GM12878 (cell line): Measurements from ENCODE around the gene FUCA2. TPM values are rescaled to one million over a fixed set of nuclear protein-coding genes. Genes with fewer than 3 reads are reported as not detected.
A peak's percentile ranks its signal among the peaks of the same experiment; 100 is the strongest.

ENCODE experiments used
- ATAC-seq: fragments of 200-7000 bp; cut with Tn5 transposase; 3 replicates; pipeline ENCODE4 v1.9.1; 2020; ENCODE audit warnings: mild to moderate bottlenecking, moderate library complexity
- BruUV-seq: library from RNA; stranded (reverse); fragments of 400-500 nt; replicated peaks from 2 replicates; lab custom pipeline; 2021; lab: Mats Ljungman, UMichigan
- CTCF ChIA-PET: fragments of 300-600 bp; sonication (Branson Sonifier 250); formaldehyde crosslinking; extraction: SDS; loops from one replicate; lab custom pipeline; 2021; ENCODE audit warnings: inconsistent platforms; lab: Yijun Ruan, JAX
- POLR2A ChIA-PET: fragments of 350-600 bp; formaldehyde crosslinking; extraction: SDS; loops from one replicate; lab custom pipeline; 2021; ENCODE audit warnings: inconsistent platforms; lab: Charles Lee
- RAD21 ChIA-PET: fragments of 300-600 bp; sonication (Branson Sonifier 250); formaldehyde crosslinking; loops from one replicate; lab custom pipeline; 2023; ENCODE audit warnings: antibody characterized with exemption; ENCODE audit not compliant: unreplicated experiment; lab: Charles Lee
- SMC1A ChIA-PET: fragments of 300-600 bp; sonication (Branson Sonifier 250); formaldehyde crosslinking; loops from one replicate; lab custom pipeline; 2023; ENCODE audit not compliant: unreplicated experiment, uncharacterized antibody; lab: Charles Lee
- DNase-seq: peaks from one replicate; pipeline ENCODE4 v3.0.0-alpha.2; 2011; ENCODE audit warnings: low read depth, low spot score
- FAIRE-seq: peaks from 3 replicates; lab custom pipeline; 2011; peaks lifted over from hg19 to GRCh38; lab: Jason Lieb, UNC
- H2AFZ ChIP-seq: 2 replicates; pipeline ENCODE4 v1.6.0; 2011; ENCODE audit warnings: low read depth, low read length, control low read depth; ENCODE audit not compliant: control insufficient read depth
- H3K27ac ChIP-seq: 2 replicates; pipeline ENCODE4 v1.5.1; 2011; ENCODE audit warnings: control low read depth; ENCODE audit not compliant: control insufficient read depth, insufficient read depth
- H3K27me3 ChIP-seq, 2 experiments: replicated peaks in 1 of 2; 2 replicates each; pipeline versions ENCODE4 v1.6.0 to v1.6.1; 2011; ENCODE audit warnings: low read length in 1 of 2; ENCODE audit not compliant: control insufficient read depth in 2 of 2, insufficient read depth in 2 of 2
- H3K36me3 ChIP-seq, 2 experiments: 2 replicates each; pipeline ENCODE4 v1.5.1; 2011; ENCODE audit warnings: low read length in 1 of 2; ENCODE audit not compliant: control insufficient read depth in 2 of 2, insufficient read depth in 2 of 2
- H3K4me1 ChIP-seq: 2 replicates; pipeline ENCODE4 v1.6.1; 2011; ENCODE audit warnings: mild to moderate bottlenecking, low read length, moderate library complexity, mixed read lengths; ENCODE audit not compliant: control insufficient read depth, insufficient read depth
- H3K4me2 ChIP-seq: 2 replicates; pipeline ENCODE4 v1.6.0; 2011; ENCODE audit warnings: control low read depth; ENCODE audit not compliant: control insufficient read depth, insufficient read depth
- H3K4me3 ChIP-seq: fragments of 200-600 bp; sonication (generic); 2 replicates; pipeline ENCODE4 v1.5.1; 2016
- H3K79me2 ChIP-seq: 2 replicates; pipeline ENCODE4 v1.6.0; 2011; ENCODE audit warnings: low read length; ENCODE audit not compliant: control insufficient read depth, insufficient read depth
- H3K9ac ChIP-seq: 2 replicates; pipeline ENCODE4 v1.8.0; 2011; ENCODE audit warnings: low read length, control low read depth, mixed read lengths; ENCODE audit not compliant: control insufficient read depth, insufficient read depth
- H3K9me3 ChIP-seq: replicated peaks from 3 replicates; pipeline ENCODE4 v1.5.1; 2011; ENCODE audit warnings: mild to moderate bottlenecking, low read length; ENCODE audit not compliant: control insufficient read depth, insufficient read depth
- H4K20me1 ChIP-seq: 2 replicates; pipeline ENCODE4 v1.6.0; 2011; ENCODE audit not compliant: control insufficient read depth, insufficient read depth
- BCL11A ChIP-seq: IDR thresholded peaks from 2 replicates; pipeline ENCODE4 v1.6.1; 2011; ENCODE audit warnings: low read depth, low read length
- CHD1 ChIP-seq: IDR thresholded peaks from 2 replicates; pipeline ENCODE4 v1.6.1; 2012; ENCODE audit warnings: low read depth, low read length, improper control_type of control experiment
- CHD2 ChIP-seq: IDR thresholded peaks from 2 replicates; pipeline ENCODE4 v1.6.1; 2011; ENCODE audit warnings: low read depth, low read length, improper control_type of control experiment, borderline replicate concordance
- EGR1 ChIP-seq, 2 experiments: IDR thresholded peaks; 1 replicate in 1 of 2; 2 replicates in 1 of 2; pipeline ENCODE4 v1.6.1; 2011 to 2012; ENCODE audit warnings: low read depth in 2 of 2, low read length in 2 of 2, borderline replicate concordance in 1 of 2, mild to moderate bottlenecking in 1 of 2, moderate library complexity in 1 of 2
- KAT2A ChIP-seq: conservative IDR thresholded peaks from 2 replicates; pipeline ENCODE4 v1.6.1; 2011; ENCODE audit warnings: low read depth, low read length; ENCODE audit not compliant: control insufficient read depth
- NR2C1 ChIP-seq: fragments of 450-650 bp; IDR thresholded peaks from 2 replicates; pipeline ENCODE4 v1.6.1; 2017; ENCODE audit warnings: antibody characterized with exemption, mild to moderate bottlenecking, moderate library complexity
- POLR2AphosphoS5 ChIP-seq: IDR thresholded peaks from 2 replicates; pipeline ENCODE4 v1.6.1; 2011; ENCODE audit warnings: mild to moderate bottlenecking, low read length, inconsistent platforms
- RAD21 ChIP-seq: IDR thresholded peaks from 2 replicates; pipeline ENCODE4 v1.6.1; 2011; ENCODE audit warnings: mild to moderate bottlenecking, low read depth, low read length, moderate library complexity; ENCODE audit not compliant: insufficient read depth
- RUNX3 ChIP-seq: IDR thresholded peaks from 2 replicates; pipeline ENCODE4 v1.6.1; 2012; ENCODE audit warnings: low read length, inconsistent platforms
- SIX5 ChIP-seq: IDR thresholded peaks from 2 replicates; pipeline ENCODE4 v1.6.1; 2011; ENCODE audit warnings: mild to moderate bottlenecking, low read depth, low read length, moderate library complexity; ENCODE audit not compliant: severe bottlenecking
- SREBF1 ChIP-seq: IDR thresholded peaks from 2 replicates; pipeline ENCODE4 v1.6.1; 2012; ENCODE audit warnings: mild to moderate bottlenecking, low read length
- TCF3 ChIP-seq: IDR thresholded peaks from 2 replicates; pipeline ENCODE4 v1.6.1; 2012; ENCODE audit warnings: low read depth, mild to moderate bottlenecking, low read length, borderline replicate concordance; ENCODE audit not compliant: insufficient read depth
- WGBS: methylation state at CpG from one replicate; pipeline ENCODE4 v1.1.6; 2016; ENCODE audit warnings: low lambda C conversion rate; ENCODE audit not compliant: insufficient replicate concordance, insufficient coverage; ENCODE audit errors: missing lambda C conversion rate; 5-methylcytosine and 5-hydroxymethylcytosine counted together
- in situ Hi-C: fragments of 300-500 bp; cut with MboI; formaldehyde crosslinking; loops from 9 replicates; pipeline ENCODE4 v1.14.3; 2018; ENCODE audit warnings: mixed read lengths
- intact Hi-C: fragments of 100-400 bp; cut with micrococcal nuclease; formaldehyde crosslinking; loops from one replicate; pipeline ENCODE4 v1.14.2; 2022; ENCODE audit not compliant: unreplicated experiment
- polyA plus RNA-seq, 11 experiments: library from polyadenylated mRNA; depleted of rRNA in 4 of 11; unstranded in 6 of 11; stranded (reverse) in 5 of 11; fragments of >200 nt; fragmentation: Nextera tagmentation in 4 of 11; fragmentation: Illumina TruSeq in 1 of 11; extraction: Ambion mirVana in 4 of 11; extraction: Trizol in 1 of 11; gene quantifications; 1 replicate in 1 of 11; 2 replicates in 10 of 11; pipeline versions ENCODE4 v1.2.1 to v1.2.3, GENCODE V29; 2011 to 2016; ENCODE audit warnings: inconsistent platforms in 2 of 11, missing spikeins in 2 of 11, low read depth in 1 of 11
- total RNA-seq, 4 experiments: library from RNA; depleted of rRNA in 3 of 4; stranded (reverse); fragments of >200 nt in 3 of 4; fragmentation: Illumina TruSeq in 1 of 4; extraction: Trizol in 1 of 4; gene quantifications; 2 replicates each; pipeline versions ENCODE4 v1.2.1 to v1.2.3, GENCODE V29; 2013 to 2021
- TF ChIP-seq, protein P1 (sequence below): IDR thresholded peaks from 2 replicates; pipeline ENCODE4 v1.6.1; 2011; ENCODE audit warnings: borderline replicate concordance, low read depth, mild to moderate bottlenecking, moderate library complexity, low read length; ENCODE audit not compliant: insufficient read depth, poor library complexity, severe bottlenecking
- TF ChIP-seq, protein P2 (sequence below): IDR thresholded peaks from 2 replicates; pipeline ENCODE4 v1.6.1; 2011; ENCODE audit warnings: low read depth, low read length, improper control_type of control experiment, borderline replicate concordance
- TF ChIP-seq, protein P3 (sequence below): IDR thresholded peaks from 2 replicates; pipeline ENCODE4 v1.6.1; 2011; ENCODE audit warnings: borderline replicate concordance, low read depth, mild to moderate bottlenecking, moderate library complexity, mixed read lengths, low read length; ENCODE audit not compliant: insufficient read depth; ENCODE audit errors: extremely low read length

The FUCA2 gene
- total and polyA plus RNA-seq, 10 of the 15 experiments (the other 5 are each of a cell fraction or from before 2014, with no cell fraction given) = 5.7 to 36.2 (median 21.5) TPM

DNA sequence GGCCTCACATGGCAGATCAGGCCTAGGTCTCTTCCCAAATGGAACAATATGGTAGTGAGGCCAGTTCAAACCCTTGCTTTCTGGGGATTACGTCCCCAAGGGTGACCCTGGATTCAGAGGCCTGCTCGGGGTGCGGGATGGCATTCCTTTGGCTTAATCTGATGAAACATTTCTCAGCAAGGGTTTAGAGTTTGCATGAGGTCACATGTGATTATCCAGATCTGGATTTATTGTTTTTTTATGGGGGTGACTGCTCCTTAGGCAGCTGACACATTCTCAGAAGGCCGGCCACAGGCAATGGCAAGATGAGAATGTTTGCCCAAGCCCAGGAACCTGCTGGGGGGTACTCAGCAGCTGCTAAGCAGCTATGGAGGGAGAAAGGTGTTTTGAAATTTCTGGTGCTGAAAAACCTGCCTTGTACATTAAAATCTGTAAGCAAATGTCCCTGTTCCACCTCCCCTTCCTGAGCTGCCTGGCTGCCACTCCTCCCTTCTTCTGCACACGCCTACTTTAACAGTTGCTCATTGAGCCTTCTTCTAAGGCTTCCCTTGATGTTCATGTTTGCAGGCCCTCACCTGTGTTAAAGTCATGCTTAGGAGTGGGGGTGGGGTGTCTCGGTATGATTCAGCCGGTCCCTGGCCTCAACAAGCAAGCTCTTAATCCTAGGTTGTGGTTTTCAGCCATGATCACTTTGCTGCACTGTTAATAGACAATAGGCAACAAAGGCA lies 37.9 kb upstream of the FUCA2 start (continued):
- no peak for TF ChIP-seq KAT2A
- TF ChIP-seq RAD21 = peak; percentile 31; the same call in 1 of the 2 replicates
- TF ChIP-seq RUNX3 = peak; percentile 98
- 0 out of 2 replicates have a peak, but pooled peaks have one; percentile 74 for TF ChIP-seq TCF3
- peak; percentile 66; the same call in 1 of the 2 replicates for TF ChIP-seq BCL11A

DNA sequence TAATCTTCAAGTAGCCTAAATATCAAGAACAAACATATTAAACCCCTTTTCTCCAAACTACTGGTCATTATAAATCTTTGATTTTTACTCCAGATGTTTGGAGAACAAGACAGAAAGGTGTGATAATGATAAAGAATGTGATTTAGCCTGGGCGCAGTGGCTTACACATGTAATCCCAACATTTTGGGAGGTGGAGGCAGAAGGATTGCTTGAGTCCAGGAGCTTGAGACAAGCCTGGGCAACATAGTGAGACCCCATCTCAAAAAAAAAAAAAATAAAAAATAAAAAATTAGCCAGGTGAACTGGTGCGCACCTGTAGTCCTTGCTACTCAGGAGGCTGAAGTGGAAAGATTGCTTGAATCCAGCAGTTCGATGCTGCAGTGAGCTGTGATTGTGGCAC lies 35.1 kb upstream of the FUCA2 start:
- Histone ChIP-seq H3K79me2 (no peaks in the 10 kb centered on the region; the same call in 1 of the 2 replicates), H3K4me1 (peaks cover 42% of the 10 kb centered on the region), H3K4me3 (no peak overlapping the region), H3K27ac (no peak overlapping the region), H3K27me3 (no peaks in the 10 kb centered on the region), H3K36me3 (no peaks in the 10 kb centered on the region; a peak in 1 of 4 replicates), H2AFZ (no peak overlapping the region), H3K9me3 (no peaks in the 10 kb centered on the region), H3K9ac (no peak overlapping the region), H4K20me1 (no peaks in the 10 kb centered on the region), H3K4me2 (no peak overlapping the region)
- DNase-seq (no peak), FAIRE-seq (no peak), ATAC-seq (no peak)
- ChIA-PET CTCF (interaction anchor here (3.5 kb wide), 1 partner anchor 34 kb away, joined by 16 read pairs; the partner anchor contains the start of gene FUCA2), POLR2A (no interaction called here), SMC1A (interaction anchor here (1.2 to 1.3 kb wide), 2 partner anchors 9 to 25 kb away, joined by 3 to 4 read pairs; no protein-coding TSS in a partner anchor), RAD21 (no interaction called here)
- in situ Hi-C loops = no loop called here
- no TSS peak for BruUV-seq
- WGBS = 83% methylated on average over 2 of the region's 3 CpGs
- intact Hi-C loops = no loop called here
- TF ChIP-seq SREBF1 = no peak
- TF ChIP-seq SIX5 = no peak
- no peak for TF ChIP-seq CHD2
- no peak for TF ChIP-seq CHD1
- TF ChIP-seq NR2C1 = no peak
- TF ChIP-seq, protein P1, sequence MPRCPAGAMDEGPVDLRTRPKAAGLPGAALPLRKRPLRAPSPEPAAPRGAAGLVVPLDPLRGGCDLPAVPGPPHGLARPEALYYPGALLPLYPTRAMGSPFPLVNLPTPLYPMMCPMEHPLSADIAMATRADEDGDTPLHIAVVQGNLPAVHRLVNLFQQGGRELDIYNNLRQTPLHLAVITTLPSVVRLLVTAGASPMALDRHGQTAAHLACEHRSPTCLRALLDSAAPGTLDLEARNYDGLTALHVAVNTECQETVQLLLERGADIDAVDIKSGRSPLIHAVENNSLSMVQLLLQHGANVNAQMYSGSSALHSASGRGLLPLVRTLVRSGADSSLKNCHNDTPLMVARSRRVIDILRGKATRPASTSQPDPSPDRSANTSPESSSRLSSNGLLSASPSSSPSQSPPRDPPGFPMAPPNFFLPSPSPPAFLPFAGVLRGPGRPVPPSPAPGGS = no peak
- no peak for TF ChIP-seq RUNX3
- TF ChIP-seq POLR2AphosphoS5 = no peak
- TF ChIP-seq, protein P2, sequence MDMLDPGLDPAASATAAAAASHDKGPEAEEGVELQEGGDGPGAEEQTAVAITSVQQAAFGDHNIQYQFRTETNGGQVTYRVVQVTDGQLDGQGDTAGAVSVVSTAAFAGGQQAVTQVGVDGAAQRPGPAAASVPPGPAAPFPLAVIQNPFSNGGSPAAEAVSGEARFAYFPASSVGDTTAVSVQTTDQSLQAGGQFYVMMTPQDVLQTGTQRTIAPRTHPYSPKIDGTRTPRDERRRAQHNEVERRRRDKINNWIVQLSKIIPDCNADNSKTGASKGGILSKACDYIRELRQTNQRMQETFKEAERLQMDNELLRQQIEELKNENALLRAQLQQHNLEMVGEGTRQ = no peak
- no peak for TF ChIP-seq EGR1 (IDR thresholded peaks at IDR 0.05; ENCODE audit: borderline replicate concordance in 1 of 2, low read depth in 2 of 2, low read length in 2 of 2)
- TF ChIP-seq, protein P3, sequence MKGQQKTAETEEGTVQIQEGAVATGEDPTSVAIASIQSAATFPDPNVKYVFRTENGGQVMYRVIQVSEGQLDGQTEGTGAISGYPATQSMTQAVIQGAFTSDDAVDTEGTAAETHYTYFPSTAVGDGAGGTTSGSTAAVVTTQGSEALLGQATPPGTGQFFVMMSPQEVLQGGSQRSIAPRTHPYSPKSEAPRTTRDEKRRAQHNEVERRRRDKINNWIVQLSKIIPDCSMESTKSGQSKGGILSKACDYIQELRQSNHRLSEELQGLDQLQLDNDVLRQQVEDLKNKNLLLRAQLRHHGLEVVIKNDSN = no peak
